HEK293 (cell line): ENCODE data around the gene LAMTOR4.
"Not testable (repeated sequence)": the region's sequence is repeated elsewhere in the genome, so short reads cannot be mapped to it uniquely, and the experiment has no call there.

Experiments used
- KLF10 ChIP-seq: fragments of 450-650 bp; IDR thresholded peaks from 2 replicates; pipeline ENCODE4 v1.5.1; 2018; ENCODE audit warnings: missing biosample characterization, mild to moderate bottlenecking, missing genetic modification characterization
- ZNF585B ChIP-seq: fragments of 450-650 bp; formaldehyde crosslinking; IDR thresholded peaks from 2 replicates; pipeline ENCODE4 v1.5.1; 2016; ENCODE audit warnings: missing biosample characterization, missing genetic modification characterization

DNA sequence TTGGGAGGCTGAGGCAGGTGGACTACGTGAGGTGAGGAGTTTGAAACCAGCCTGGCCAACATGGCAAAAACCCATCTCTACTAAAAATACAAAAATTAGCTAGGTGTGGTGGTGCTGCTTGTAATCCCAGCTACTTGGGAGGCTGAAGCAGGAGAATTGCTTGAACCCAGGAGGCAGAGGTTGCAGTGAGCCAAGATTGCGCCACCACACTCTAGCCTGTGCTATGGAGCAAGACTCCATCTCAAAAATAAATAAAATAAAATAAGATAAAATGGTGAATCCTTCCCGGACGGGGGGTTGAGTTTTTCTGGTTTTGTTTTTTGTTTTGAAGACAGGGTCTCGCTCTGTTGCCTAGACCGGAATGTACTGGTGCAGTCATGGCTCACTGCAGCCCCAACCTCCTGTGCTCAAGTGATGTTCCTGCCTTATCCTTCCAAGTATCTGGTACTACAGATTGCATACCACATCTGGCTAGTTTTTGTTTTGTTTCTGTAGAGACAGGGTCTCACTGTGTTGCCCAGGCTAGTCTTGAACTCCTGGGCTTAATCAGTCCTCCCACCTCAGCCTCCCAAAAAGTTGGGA, 43.7 kb downstream of the LAMTOR4 start:
- not testable (repeated sequence) for TF ChIP-seq ZNF585B, KLF10 (tag by site-specific recombination)
